ENCODE measurements around the gene TAPBPL.

The TAPBPL gene

DNA sequence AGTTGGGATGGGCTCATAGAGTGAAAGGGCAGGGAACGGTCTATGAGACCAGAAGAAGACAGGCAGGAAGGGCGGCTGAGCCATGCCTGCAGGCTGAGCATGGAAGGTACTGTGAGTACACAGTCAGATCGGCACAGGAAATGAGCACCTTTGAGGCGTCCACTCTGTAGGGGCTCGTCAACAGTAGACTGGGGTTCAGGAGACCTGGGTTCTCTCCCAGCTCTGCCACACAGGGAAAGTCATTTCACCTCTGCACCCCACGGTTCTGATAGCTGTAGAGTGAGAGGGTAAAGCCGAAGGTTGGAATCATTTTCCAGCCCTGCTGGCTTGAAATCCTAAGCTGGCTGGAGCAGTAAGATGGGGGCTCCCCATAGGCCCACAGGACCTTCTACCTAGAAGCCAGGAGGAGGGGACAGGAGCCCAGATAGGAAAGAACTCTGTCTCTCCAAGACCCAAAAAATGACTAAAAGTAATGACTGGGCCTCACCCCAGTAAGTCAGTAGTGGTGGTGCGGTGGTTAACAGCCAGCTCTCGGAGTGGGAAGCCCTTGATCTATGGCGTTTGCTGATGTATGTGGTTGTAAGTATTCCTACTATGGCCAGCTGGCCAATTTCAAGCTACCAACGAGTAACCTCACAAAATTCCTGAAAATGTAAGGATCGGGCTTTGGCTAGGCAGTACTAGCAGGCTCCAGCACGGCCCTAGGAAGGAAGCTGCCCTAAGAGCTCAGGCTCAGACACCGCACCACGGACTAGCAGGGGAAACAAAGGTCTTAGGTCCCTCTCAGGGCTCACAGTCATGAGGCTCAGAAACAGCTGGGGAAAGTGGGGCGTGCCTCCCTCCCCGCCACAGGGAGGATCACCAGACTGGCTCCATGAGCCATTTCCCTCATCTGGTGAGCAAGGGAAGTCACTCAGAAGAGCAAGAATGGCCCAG, 17.4 kb upstream of the TAPBPL start:
- peak in 1 of 10 donors; percentile 57 for DNase-seq
- intact Hi-C loops (cut with DNase I): no loop called here

DNA sequence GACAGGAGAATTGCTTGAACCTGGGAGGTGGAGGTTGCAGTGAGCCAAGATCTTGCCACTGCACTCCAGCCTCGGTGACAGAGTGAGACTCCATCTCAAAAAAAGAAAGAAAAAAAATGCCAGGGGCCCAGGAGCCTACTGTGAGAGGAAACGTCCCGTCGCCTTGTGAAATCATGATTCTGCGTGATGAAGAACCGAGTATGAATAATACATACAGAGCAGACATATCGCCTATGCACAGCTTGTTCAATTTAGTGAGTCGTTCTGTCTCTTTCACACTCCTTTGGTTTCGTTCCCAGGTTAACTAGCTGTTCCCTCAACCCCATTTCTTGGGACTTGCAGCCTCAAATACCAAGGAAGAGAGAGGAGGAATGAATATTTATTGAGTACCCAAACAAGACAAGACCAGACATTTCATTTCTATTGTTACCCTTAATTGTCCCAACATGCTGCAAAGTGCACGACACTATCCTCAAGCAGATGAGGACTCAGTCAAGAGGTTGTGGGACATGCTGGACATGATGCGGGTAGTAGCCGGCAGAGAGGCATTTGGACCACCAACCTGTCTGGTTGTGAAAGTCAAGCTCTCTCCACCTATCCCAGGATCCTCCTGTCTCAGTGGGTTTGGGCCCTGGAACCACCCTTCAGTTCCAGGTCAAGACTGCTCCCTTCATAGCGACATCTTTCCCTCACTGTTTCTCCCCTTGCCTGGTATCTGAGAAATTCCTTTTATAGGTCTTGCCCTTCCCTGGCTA, 15.7 kb upstream of the TAPBPL start:
- DNase-seq: peak in 1 of 10 donors; percentile 15

DNA sequence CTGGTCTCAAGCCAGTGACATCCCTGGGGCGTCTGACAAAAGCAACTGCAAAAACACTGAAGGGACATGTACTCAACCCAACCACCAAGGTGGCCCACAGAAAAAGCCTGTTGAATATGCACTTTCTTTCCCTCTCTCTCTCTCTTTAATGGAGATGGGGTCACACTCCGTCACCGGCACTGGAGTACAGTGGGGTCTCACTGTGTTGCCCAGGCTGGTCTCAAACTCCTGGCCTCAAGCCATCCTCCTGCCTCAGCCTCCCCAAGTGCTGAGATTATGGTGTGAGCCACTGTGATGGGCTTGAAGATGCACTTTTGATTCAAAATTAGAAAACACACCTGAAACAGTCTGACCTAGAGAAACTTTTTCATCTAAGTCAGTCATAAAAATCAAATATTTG, 14.3 kb upstream of the TAPBPL start:
- DNase-seq: peak in 2 of 10 donors; percentile 4 to 8
- intact Hi-C loops (cut with DNase I): no loop called here

More for the DNA sequence above, 15.7 kb upstream of the TAPBPL start:
- intact Hi-C loops (cut with DNase I): no loop called here

DNA sequence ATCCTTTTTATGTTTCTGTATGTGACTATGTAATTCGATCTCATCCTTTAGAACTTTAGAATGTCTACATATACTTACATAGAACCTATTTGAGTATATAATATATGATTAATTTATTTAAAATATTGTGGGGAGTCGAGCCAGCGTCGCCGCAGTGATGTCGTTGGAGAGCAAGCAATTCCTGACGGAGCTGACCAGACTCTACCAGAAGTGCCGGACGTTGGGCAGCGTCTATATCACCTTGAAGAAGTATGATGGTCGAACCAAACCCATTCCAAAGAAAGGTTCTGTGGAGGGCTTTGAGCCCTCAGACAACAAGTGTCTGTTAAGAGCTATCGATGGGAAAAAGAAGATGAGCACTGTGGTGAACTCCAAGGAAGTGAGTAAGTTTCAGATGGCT, 13.5 kb upstream of the TAPBPL start:
- peak in 2 of 10 donors; percentile 27 to 29 for DNase-seq

DNA sequence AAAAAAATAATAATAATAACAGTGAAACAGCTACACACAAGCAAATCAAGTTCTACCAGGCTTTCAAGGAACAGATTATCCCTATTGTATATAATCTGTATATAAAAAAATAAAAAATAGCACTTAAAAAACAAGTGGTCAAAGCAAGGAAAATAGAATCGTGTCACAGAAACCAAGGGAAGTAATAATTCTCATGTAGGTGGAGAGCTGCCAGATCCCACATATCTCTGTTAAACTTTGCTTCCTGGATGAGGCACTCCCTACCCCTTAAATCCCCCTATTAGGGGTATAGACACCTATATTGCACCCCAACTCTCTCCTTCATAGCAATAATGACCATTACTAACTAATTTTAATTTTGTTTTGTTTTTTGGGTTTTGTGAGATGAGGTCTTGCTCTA, 11.5 kb upstream of the TAPBPL start:
- no peak for DNase-seq
- intact Hi-C loops (cut with DNase I): no loop called here

More for the DNA sequence above, 13.5 kb upstream of the TAPBPL start:
- intact Hi-C loops (cut with DNase I): no loop called here

DNA sequence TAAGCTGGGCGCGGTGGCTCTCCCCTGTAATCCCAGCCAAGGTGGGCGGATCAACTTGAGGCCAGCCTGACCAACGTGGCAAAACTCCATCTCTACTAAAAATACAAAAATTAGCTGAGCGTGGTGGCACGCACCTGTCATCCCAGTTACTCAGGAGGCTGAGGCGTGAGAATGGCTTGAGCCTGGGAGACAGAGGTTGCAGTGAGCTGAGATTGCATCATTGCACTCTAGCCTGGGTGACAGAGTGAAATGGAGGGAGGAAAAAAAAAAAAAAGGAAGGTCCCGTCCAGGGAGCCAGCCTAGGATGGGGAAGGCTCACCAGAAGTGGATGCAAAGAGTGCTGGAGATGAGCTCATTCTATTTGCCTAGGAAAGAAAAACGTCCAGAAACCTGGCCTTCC, 9.0 kb upstream of the TAPBPL start:
- intact Hi-C loops (cut with DNase I): no loop called here
- DNase-seq: peak in 1 of 10 donors; percentile 7

DNA sequence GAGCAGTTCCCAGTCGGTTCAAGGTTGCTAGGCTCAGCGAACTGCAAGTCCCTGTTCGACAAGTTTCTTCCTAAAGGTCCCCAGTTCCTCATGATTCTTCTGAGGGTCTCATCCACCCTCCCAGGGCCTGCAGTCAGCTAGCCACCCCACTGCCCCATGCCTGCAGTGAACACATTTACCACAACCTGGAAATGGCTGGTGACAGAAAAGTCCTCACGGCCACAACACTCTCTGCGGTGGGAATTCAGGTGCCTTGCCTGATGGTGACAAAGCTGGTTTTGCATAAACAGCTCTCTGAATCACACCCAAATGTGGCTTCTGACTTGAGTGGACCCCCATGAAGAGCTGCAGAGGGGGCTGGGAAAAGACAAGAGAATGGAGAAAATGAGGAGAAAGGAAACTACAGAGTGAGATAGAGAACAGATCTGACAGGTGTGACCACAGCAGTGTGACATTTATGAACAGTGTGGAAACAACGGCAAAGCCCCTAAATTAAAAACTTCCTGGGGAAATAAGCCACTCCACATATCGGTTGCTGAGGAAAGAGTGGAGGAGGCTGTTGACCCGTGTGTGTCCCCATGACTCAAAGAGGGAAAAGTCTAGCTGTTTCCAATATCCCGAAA, 8.4 kb upstream of the TAPBPL start:
- DNase-seq: peak in 2 of 10 donors; percentile 14 to 18

DNA sequence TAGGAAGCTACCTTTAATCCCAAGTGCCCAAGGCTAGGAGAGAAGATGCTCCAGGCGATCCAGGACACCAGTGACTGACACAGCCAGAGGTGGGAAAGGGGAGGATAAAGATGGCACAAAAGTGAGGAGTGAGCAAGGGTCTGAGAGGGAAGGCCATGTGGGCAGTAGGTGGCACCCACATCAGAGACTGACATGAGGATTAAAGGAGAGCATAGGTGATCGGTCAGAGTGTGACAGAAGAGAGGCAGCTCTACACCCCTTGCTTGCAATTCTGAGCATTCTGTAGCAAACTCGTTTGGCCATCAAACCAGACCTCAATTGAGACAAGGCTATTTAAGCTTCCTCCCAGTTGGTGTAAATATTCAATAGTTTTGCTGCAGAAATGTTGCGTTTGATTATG, 7.8 kb upstream of the TAPBPL start:
- DNase-seq: peak in 1 of 10 donors; percentile 12

More for the DNA sequence above, 8.4 kb upstream of the TAPBPL start:
- intact Hi-C loops (cut with DNase I): no loop called here

DNA sequence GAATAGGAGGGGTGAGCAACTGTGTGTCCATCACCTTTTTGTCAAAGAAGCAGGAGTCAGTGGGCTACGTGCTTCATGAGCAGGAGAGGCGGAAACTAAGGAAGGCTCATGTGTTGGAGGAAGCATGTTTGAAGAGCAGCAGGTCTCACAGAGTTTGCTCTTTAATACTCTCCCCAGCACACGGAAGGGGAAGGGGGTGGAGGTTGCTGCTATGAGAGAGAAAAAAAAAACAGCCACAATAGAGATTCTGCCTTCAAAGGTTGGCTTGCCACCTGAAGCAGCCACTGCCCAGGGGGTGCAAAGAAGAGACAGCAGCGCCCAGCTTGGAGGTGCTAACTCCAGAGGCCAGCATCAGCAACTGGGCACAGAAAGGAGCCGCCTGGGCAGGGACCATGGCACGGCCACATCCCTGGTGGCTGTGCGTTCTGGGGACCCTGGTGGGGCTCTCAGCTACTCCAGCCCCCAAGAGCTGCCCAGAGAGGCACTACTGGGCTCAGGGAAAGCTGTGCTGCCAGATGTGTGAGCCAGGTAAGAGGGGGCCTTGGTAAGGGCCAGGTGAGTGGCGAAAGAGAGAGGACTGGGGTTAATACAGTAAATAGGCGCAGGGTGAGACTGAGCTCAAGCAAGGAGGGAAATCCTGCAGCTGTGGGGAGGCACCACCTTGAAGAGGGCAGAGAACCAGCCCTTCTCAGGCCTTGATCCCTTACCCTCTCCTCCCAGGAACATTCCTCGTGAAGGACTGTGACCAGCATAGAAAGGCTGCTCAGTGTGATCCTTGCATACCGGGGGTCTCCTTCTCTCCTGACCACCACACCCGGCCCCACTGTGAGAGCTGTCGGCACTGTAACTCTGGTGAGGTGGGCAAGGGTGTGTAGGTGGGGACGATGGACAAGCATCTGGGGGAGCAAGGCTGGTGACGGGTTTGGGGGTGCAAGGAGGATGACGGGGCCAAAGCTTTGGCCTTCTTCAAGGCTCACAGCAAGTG, 6.8 kb upstream of the TAPBPL start, which contains the start of gene CD27:
Gene CD27 (plus strand): TSS at position 252 of the 985 bp plus-strand sequence. CDS start 141 bp downstream, at position 393.
- peak in 2 of 10 donors; percentile 22 to 68 for DNase-seq
- intact Hi-C loops (cut with DNase I): no loop called here

More for the DNA sequence above, 7.8 kb upstream of the TAPBPL start:
- intact Hi-C loops (cut with DNase I): no loop called here

DNA sequence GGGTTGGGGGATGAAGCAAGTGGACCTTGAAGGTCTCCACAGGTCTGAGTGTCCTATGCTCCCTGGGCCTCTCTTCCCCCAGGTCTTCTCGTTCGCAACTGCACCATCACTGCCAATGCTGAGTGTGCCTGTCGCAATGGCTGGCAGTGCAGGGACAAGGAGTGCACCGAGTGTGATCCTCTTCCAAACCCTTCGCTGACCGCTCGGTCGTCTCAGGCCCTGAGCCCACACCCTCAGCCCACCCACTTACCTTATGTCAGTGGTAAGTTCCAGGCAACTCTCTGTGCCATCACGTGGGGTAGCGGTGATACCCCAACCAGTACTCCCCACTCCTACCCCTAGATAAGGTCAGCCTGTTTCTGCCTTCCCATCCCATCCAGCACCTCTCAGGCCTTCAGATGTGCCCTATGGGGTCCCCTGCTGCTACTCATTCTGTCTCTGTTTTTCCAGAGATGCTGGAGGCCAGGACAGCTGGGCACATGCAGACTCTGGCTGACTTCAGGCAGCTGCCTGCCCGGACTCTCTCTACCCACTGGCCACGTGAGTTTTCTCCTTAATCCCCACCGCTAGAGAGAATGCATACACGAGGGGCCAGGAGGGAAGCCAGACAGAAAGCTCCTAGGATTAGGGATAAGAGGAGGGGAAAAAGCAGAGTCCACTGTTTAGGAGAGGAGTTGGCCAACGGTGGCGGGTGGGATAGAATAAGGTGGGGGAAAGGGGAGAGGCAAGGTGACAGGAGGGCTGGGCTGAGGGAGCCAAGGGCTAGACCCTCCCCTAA, 1.6 kb upstream of the TAPBPL start:
- DNase-seq: peak in 2 of 10 donors; percentile 74 to 81
- intact Hi-C loops (cut with DNase I): loop anchor here (10.0 kb wide), 1 partner anchor 115 kb away; no protein-coding TSS in a partner anchor

DNA sequence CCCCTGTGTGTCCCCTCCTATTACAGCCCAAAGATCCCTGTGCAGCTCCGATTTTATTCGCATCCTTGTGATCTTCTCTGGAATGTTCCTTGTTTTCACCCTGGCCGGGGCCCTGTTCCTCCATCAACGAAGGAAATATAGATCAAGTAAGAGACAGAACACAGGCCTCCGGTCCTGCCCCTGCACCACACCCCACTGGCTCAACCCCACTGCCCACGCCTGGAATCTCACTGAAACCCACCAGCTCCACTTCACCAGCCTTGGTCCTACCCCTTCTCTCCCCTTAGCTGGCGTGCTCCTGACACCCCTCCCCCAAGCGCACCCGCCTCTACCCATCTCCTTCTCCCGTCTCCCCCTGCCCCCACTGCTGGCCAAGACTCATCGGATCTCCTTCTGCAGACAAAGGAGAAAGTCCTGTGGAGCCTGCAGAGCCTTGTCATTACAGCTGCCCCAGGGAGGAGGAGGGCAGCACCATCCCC, 934 bp upstream of the TAPBPL start:
- peak in 5 of 10 donors; percentile 30 to 87 (median 44) for DNase-seq
- intact Hi-C loops (cut with DNase I): loop anchor here (1.0 to 10.0 kb wide), 2 partner anchors 20 to 116 kb away; no protein-coding TSS in a partner anchor

DNA sequence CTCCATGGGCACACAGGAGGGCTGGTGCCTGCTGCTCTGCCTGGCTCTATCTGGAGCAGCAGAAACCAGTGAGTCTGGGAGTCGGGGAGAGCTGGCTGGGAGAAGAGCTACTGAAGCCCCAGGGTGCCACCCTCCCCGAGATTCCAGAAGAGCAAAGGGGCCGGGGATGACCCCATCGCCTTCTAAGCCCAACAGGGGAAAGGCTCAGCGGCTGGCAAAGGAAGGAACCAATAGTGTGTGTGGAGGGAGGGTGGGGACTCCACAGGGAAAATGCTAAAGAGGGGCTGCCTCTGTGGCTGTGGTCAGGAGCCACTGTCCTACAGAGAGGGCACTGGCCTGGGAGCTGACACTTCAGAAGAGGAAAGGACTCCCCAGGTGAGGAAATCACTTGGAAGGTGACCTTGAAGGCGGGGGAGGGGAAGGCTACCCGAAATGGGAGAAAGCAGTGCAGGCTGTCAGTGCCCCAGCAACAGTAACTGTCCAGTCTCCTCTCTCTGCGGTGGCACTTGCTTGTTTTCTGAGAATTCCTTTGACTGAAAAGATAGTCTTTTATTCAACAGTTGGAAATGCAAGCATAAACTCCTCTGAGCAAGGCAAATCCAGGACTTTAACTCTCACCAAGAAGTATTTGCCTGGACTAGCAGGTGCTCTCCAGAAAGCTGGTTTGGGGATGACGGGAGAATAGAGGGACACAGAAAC, 552 bp downstream of the TAPBPL start:
- DNase-seq: peak in 5 of 10 donors; percentile 47 to 87 (median 73)
- intact Hi-C loops (cut with DNase I): loop anchor here (10.0 kb wide), 1 partner anchor 118 kb away; no protein-coding TSS in a partner anchor

DNA sequence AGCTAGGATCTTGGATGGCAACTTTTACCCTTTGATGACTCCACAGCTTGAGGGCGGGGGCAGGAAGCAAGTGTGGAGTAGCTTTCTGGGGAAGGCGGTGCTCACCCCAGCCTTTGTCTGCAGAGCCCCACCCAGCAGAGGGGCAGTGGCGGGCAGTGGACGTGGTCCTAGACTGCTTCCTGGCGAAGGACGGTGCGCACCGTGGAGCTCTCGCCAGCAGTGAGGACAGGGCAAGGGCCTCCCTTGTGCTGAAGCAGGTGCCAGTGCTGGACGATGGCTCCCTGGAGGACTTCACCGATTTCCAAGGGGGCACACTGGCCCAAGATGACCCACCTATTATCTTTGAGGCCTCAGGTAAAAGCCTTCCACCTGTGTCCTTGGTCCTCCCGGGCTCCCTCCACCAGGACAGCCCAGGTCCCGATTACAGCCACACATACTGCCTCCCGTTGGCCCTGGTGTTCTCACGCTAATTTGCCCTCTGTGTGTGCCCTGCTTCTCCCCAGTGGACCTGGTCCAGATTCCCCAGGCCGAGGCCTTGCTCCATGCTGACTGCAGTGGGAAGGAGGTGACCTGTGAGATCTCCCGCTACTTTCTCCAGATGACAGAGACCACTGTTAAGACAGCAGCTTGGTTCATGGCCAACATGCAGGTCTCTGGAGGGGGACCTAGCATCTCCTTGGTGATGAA, 1.2 kb downstream of the TAPBPL start:
- intact Hi-C loops (cut with DNase I): loop anchor here (10.0 kb wide), 1 partner anchor 118 kb away; no protein-coding TSS in a partner anchor

DNA sequence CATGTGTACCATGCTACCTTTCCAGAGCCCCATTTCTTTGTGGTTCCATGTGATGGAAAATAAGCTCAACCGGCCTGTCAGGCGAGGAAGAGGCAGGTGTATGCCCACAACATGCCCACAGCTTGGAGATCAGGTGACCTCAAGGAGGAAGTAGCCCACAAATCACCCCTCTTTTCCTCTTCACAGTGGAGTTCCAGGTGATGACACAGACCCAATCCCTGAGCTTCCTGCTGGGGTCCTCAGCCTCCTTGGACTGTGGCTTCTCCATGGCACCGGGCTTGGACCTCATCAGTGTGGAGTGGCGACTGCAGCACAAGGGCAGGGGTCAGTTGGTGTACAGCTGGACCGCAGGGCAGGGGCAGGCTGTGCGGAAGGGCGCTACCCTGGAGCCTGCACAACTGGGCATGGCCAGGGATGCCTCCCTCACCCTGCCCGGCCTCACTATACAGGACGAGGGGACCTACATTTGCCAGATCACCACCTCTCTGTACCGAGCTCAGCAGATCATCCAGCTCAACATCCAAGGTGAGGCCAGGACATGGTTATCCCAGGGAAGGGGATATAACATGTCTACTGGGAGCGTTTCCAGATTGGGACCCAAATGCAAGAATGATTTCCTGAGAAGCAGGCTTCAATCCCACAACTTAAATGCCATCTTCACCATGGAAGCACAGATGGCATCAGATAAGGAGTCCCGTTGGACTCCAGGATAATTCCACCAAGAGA, 5.5 kb downstream of the TAPBPL start:
- intact Hi-C loops (cut with DNase I): loop anchor here (10.0 kb wide), 1 partner anchor 123 kb away; no protein-coding TSS in a partner anchor
- peak in 1 of 10 donors; percentile 62 for DNase-seq

More for the DNA sequence above, 1.2 kb downstream of the TAPBPL start:
- peak in 2 of 10 donors; percentile 67 to 74 for DNase-seq

DNA sequence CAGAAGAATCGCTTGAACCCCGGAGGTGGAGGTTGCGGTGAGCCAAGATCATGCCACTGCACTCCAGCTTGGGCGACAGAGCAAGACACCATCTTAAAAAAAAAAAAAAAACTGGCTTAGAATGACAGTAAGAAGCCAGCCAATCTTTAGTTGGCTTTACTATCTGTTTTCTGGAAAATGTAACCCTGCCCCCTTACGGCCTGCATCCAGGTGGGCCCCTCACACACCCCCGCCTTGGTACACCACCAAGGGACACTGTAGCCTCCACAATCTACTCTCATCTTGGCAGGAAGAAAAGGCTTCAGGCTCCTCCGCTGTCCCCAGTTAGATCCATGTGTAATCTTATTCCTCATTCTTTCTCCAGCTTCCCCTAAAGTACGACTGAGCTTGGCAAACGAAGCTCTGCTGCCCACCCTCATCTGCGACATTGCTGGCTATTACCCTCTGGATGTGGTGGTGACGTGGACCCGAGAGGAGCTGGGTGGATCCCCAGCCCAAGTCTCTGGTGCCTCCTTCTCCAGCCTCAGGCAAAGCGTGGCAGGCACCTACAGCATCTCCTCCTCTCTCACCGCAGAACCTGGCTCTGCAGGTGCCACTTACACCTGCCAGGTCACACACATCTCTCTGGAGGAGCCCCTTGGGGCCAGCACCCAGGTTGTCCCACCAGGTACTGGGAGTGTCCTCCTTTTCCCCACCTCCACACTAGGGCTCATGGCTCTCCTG, 6.6 kb downstream of the TAPBPL start:
- peak in 1 of 10 donors; percentile 38 for DNase-seq
- intact Hi-C loops (cut with DNase I): loop anchor here (10.0 kb wide), 1 partner anchor 124 kb away; no protein-coding TSS in a partner anchor
